ENCODE results near the gene CST6. TPM values are rescaled to one million over a fixed set of nuclear protein-coding genes. Genes with fewer than 3 reads are reported as not detected.

Gene CST6
- total RNA-seq, 1 donor from 2014 or later = not detected

DNA sequence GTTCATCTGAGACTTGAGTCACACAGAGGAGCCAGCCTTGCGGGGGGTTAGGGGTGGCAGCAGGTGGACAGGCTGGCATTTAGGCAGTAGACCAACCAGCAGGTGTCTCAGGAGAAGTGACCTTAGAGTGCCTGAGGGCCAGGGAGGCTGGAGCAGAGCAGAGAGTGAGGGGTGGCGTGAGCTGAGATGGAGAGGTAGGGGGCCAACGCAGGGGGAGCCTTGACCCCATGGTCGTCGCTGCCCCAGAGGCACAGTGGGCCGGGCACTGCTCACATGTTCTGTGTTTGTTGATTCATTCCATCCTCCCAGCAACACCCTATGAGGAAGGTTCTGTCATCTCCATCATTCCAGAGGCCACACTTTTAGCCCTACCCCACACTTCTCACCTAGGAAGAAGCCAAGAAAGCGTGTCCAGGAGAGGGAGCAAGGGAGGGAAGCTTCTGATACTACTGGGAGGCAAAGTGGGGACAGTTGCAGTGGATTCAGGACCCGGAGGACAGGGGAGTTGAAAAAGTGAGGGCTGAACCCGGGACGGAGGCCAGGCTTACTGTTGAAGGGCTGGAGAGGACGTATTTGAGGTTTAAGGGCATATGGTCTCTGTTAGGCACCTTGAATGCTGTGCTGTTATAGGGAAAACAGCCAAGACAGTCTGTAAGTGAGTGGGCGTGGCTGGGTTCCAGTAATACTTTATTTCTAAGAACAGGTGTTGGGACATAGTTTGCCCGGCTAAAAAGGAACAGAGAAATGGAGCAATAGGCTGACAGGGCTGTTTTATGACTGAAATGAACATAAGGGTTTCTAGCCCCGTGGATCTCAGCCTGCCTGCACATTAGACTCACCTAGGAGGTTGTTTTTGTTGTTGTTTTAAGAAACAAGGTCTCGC lies 43.0 kb upstream of the CST6 start:
- H3K27me3 Mint-ChIP-seq = no peaks in the 10 kb centered on the region
- peaks cover 23% of the 10 kb centered on the region for H3K36me3 Mint-ChIP-seq (ENCODE audit: insufficient read depth)
- no peak for DNase-seq (ENCODE audit: low spot score, unreplicated experiment)
- H3K4me1 Mint-ChIP-seq (ENCODE audit: low read depth) = no peaks in the 10 kb centered on the region
- TF ChIP-seq, protein P1, sequence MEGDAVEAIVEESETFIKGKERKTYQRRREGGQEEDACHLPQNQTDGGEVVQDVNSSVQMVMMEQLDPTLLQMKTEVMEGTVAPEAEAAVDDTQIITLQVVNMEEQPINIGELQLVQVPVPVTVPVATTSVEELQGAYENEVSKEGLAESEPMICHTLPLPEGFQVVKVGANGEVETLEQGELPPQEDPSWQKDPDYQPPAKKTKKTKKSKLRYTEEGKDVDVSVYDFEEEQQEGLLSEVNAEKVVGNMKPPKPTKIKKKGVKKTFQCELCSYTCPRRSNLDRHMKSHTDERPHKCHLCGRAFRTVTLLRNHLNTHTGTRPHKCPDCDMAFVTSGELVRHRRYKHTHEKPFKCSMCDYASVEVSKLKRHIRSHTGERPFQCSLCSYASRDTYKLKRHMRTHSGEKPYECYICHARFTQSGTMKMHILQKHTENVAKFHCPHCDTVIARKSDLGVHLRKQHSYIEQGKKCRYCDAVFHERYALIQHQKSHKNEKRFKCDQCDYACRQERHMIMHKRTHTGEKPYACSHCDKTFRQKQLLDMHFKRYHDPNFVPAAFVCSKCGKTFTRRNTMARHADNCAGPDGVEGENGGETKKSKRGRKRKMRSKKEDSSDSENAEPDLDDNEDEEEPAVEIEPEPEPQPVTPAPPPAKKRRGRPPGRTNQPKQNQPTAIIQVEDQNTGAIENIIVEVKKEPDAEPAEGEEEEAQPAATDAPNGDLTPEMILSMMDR (IDR thresholded peaks at IDR 0.05; ENCODE audit: unreplicated experiment) = no peak
- H3K4me3 Mint-ChIP-seq (ENCODE audit: low read depth) = no peak overlapping the region
- H3K27ac Mint-ChIP-seq = peak overlapping the region; percentile 50
- H3K9me3 Mint-ChIP-seq (ENCODE audit: low read depth) = no peaks in the 10 kb centered on the region

DNA sequence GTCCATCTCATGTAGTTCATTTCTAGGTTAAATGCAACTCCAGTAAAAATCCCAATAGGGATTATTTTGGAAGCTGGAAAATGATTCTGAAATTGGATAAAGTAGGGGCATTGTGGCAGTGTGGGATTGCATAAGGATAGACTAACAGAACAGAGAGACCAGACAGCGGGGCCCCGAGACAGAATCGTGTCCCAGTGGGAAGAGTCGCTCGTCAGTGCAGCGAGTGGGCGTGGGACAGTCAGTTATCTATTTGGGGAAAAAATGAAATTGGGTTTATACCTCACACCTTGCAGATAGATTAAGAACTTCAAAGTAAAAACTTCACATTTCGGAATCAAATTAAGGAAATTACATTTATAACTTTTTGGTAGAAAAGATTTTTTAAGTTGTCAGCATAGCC lies 39.7 kb upstream of the CST6 start:
- H3K9me3 Mint-ChIP-seq (ENCODE audit: low read depth) = no peaks in the 10 kb centered on the region
- H3K27ac Mint-ChIP-seq = no peak overlapping the region
- peaks cover 19% of the 10 kb centered on the region for H3K36me3 Mint-ChIP-seq (ENCODE audit: insufficient read depth)
- H3K4me1 Mint-ChIP-seq (ENCODE audit: low read depth) = no peaks in the 10 kb centered on the region
- H3K4me3 Mint-ChIP-seq (ENCODE audit: low read depth) = no peak overlapping the region
- TF ChIP-seq, protein P1 (IDR thresholded peaks at IDR 0.05; ENCODE audit: unreplicated experiment) = no peak
- no peaks in the 10 kb centered on the region for H3K27me3 Mint-ChIP-seq
- DNase-seq (ENCODE audit: low spot score, unreplicated experiment) = no peak

DNA sequence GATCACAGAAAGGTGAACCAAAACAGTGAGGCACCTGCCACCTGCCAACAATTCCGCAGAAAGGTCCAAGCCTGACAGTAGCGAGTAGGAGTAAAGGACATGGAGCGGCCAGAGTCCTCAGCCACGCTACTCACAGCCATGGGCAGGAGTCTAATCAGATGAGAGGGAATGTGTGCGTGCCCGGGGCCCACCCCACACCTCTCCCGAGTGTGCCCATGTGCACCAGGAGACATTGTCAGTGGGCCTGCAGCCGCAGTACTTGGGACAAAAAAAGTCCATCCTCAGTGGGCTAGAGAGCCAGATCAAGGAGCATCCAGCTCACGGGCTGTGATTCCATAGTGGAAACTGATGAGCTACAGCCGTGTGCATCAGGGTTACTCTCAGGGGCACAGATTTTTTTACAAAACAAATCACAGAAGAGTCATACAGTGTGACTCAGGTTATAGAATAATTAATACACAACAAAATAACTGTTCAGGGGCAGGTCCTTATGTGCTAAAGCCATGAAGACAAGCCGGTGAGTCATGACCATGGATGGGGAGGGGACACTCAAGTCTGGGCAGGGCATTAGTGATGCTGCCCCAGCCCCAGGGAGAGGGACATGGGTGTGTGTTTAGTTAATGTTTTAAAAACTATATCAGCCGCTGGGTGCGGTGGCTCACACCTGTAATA lies 38.2 kb upstream of the CST6 start:
- Mint-ChIP-seq H3K27ac (no peak overlapping the region), H3K36me3 (ENCODE audit: insufficient read depth) (peaks cover 16% of the 10 kb centered on the region), H3K9me3 (ENCODE audit: low read depth) (no peaks in the 10 kb centered on the region), H3K4me3 (ENCODE audit: low read depth) (no peak overlapping the region), H3K27me3 (no peaks in the 10 kb centered on the region), H3K4me1 (ENCODE audit: low read depth) (no peaks in the 10 kb centered on the region)
- TF ChIP-seq, protein P1 (IDR thresholded peaks at IDR 0.05; ENCODE audit: unreplicated experiment) = no peak
- DNase-seq (ENCODE audit: low spot score, unreplicated experiment) = no peak

DNA sequence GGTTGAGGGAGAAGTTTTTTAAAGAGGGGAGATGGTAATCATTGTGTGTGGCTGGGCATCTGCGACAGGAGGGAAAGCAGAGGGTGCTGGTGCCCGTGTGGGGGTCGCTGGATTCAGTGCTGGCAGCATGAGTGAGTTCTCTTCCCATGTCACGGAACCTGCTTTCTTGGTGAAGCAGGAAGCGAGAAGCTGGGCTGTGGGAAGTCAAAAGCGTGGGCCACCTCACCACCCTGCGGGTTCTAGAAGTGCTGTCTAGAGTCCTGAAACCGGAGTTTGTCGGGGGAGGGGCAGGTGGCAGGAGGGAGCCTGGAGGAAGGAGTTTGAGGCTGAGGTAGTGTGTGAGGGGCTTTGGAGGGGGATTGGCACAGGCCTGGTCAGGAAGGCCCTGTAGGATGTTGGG lies 36.0 kb upstream of the CST6 start:
- H3K4me3 Mint-ChIP-seq (ENCODE audit: low read depth) = no peak overlapping the region
- no peaks in the 10 kb centered on the region for H3K4me1 Mint-ChIP-seq (ENCODE audit: low read depth)
- no peaks in the 10 kb centered on the region for H3K27me3 Mint-ChIP-seq
- TF ChIP-seq, protein P1 (IDR thresholded peaks at IDR 0.05; ENCODE audit: unreplicated experiment) = no peak
- no peak overlapping the region for H3K27ac Mint-ChIP-seq
- peaks cover 15% of the 10 kb centered on the region for H3K36me3 Mint-ChIP-seq (ENCODE audit: insufficient read depth)
- DNase-seq (ENCODE audit: low spot score, unreplicated experiment) = no peak
- H3K9me3 Mint-ChIP-seq (ENCODE audit: low read depth) = no peaks in the 10 kb centered on the region

DNA sequence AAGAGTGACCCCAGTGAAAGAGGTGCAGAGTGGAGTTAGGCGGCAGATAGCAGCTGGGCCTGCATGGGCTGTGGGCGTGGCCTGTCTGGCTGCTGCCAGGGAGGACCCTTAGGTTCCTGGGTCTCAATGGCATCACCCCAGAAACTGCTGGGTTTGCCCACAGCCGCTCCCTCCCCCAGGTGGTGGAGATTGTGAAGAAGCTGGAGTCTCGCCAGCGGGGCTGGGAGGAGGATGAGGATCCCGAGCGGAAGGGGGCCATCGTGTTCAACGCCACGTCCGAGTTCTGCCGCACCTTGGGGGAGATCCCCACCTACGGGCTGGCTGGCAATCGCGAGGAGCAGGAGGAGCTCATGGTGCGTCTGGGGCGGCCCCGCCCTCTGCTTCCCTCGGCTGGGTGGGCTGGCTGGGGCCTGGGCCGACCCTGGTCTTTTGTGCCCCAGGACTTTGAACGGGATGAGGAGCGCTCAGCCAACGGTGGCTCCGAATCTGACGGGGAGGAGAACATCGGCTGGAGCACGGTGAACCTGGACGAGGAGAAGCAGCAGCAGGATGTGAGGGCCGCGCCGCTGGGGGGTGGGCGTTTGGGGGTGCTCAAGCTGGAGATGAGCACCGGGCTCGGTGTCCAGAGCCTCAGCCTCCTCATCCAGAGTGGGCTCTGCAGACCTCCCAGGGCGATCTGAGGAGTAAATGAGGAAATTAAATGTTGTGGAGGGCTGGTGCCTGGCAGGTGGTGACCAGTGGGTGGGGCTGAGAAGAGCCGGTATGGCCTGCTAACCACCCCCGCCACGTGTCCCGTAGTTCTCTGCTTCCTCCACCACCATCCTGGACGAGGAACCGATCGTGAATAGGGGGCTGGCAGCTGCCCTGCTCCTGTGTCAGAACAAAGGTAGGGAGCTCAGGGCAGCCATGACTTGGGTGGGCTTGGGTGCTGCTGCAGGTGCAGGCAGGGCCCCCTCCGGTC lies 35.3 kb upstream of the CST6 start:
- Mint-ChIP-seq H3K4me1 (ENCODE audit: low read depth) (no peaks in the 10 kb centered on the region), H3K27me3 (no peaks in the 10 kb centered on the region), H3K27ac (no peak overlapping the region), H3K36me3 (ENCODE audit: insufficient read depth) (peaks cover 15% of the 10 kb centered on the region), H3K9me3 (ENCODE audit: low read depth) (no peaks in the 10 kb centered on the region), H3K4me3 (ENCODE audit: low read depth) (no peak overlapping the region)
- TF ChIP-seq, protein P1 (IDR thresholded peaks at IDR 0.05; ENCODE audit: unreplicated experiment) = no peak
- no peak for DNase-seq (ENCODE audit: low spot score, unreplicated experiment)
